Measurements from ENCODE around the gene MEGF8. TPM values are rescaled to one million over a fixed set of nuclear protein-coding genes. Genes with fewer than 3 reads are reported as not detected.

Gene MEGF8, protein sequence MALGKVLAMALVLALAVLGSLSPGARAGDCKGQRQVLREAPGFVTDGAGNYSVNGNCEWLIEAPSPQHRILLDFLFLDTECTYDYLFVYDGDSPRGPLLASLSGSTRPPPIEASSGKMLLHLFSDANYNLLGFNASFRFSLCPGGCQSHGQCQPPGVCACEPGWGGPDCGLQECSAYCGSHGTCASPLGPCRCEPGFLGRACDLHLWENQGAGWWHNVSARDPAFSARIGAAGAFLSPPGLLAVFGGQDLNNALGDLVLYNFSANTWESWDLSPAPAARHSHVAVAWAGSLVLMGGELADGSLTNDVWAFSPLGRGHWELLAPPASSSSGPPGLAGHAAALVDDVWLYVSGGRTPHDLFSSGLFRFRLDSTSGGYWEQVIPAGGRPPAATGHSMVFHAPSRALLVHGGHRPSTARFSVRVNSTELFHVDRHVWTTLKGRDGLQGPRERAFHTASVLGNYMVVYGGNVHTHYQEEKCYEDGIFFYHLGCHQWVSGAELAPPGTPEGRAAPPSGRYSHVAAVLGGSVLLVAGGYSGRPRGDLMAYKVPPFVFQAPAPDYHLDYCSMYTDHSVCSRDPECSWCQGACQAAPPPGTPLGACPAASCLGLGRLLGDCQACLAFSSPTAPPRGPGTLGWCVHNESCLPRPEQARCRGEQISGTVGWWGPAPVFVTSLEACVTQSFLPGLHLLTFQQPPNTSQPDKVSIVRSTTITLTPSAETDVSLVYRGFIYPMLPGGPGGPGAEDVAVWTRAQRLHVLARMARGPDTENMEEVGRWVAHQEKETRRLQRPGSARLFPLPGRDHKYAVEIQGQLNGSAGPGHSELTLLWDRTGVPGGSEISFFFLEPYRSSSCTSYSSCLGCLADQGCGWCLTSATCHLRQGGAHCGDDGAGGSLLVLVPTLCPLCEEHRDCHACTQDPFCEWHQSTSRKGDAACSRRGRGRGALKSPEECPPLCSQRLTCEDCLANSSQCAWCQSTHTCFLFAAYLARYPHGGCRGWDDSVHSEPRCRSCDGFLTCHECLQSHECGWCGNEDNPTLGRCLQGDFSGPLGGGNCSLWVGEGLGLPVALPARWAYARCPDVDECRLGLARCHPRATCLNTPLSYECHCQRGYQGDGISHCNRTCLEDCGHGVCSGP (N-terminal part only)
- total RNA-seq = 11.7 TPM

DNA sequence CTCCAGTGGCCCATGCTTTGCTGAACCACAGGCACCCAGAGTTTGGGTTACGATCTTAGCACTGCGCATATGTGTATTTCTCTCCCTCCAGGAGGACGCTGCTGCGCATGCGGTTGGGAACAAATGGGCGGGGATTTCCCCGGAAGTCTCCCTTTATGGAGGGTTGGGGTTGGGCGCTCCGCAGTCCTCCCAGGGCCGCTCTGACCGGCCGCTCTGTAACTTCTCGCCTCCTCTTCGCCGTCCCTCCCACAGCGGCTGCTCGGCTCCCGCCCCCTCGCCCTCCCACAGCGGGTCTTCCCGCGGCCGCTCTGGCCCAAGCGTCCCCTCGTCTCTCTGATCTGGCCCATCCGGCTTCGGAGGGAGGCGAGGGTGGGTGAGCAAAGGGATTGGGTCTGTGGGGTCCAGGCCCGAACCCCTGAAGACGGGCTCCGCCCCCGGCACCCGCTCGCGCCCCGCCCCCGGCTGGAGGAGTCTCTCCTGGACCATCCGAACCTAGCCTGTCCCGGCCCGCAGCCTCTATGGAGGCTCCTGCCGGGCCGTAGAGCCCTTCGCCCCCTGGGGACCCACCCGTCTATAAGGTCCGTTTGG, at the start of gene MEGF8:
Gene MEGF8, plus strand, starts transcription at position 328 of the 588 bp plus-strand sequence. CDS start 609 bp downstream, outside the sequence.
- peak; percentile 96 for ATAC-seq
- DNase-seq (ENCODE audit: low spot score) = peak; percentile 97

DNA sequence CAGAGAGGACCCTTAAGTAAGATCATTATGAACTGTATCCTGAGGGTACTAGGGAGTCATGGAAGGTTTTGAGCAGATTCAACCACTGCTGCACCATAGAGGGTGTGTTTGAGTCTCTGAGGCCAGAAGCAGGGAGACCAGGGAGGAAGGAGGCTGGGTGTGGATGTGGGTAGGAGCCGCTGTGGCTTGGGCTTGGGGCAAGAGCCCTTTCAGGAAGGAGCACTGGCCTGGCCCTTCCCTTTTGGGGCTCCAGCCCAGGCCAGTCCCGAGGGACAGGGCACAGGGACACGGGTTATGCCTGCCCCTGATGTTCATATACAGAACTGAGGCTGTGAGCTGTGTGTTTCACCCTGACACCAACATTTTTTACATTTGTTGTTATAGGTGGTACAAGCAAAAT, 49.2 kb upstream of the MEGF8 start:
- no peak for ATAC-seq
- DNase-seq (ENCODE audit: low spot score) = no peak

DNA sequence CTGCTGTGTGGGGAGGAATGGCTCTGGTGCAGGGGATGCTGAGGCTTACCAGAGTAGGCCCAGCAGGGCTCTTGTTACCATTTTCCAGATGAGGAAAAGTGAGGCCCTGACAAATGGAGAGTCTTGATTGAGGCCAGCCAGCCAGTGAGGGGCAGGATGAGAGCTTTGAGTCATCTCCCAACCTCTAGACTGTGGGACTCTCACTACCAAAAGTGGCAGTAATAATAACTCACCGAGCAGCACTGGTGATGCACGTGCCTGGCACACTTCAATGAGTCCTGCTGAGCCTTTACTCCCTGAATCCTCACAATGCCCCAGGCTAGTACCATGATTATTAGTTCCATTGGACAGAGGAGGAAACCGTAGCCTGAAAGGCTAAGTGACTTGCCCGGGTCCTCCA, 48.6 kb upstream of the MEGF8 start:
- DNase-seq (ENCODE audit: low spot score) = no peak

DNA sequence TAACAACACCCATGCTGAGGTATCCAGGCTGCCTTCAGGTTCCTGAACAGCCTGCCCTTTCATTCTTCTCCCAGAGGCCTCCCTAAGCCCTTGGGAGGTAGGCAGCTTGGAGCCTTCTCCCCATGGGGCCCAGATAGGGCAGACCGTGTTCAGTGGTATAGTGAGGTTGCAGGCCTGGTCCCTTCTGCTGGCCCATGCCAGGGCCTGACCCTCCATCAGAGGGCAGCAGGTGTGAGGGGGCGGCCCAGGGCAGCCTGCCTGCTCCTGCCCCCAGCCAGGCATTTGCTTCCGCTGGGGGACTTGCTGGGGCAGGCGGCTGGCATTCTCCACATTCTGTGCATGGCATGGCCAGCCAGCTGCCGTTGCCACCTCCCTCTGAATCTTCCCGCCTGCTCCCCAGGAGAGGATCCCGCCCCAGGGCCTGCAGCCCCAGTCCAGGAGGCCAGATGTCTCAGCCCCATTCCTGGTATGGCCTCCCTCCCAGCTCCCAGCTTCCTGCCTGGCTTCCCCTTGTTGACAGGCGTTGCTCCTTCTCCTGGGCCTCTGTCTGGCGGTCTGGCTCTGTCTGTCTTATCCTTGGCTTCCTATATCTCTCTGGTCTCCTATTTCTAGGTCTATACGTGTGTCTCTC, 47.5 kb upstream of the MEGF8 start:
- DNase-seq (ENCODE audit: low spot score) = no peak
- no peak for ATAC-seq

More for the DNA sequence above, 48.6 kb upstream of the MEGF8 start:
- no peak for ATAC-seq

DNA sequence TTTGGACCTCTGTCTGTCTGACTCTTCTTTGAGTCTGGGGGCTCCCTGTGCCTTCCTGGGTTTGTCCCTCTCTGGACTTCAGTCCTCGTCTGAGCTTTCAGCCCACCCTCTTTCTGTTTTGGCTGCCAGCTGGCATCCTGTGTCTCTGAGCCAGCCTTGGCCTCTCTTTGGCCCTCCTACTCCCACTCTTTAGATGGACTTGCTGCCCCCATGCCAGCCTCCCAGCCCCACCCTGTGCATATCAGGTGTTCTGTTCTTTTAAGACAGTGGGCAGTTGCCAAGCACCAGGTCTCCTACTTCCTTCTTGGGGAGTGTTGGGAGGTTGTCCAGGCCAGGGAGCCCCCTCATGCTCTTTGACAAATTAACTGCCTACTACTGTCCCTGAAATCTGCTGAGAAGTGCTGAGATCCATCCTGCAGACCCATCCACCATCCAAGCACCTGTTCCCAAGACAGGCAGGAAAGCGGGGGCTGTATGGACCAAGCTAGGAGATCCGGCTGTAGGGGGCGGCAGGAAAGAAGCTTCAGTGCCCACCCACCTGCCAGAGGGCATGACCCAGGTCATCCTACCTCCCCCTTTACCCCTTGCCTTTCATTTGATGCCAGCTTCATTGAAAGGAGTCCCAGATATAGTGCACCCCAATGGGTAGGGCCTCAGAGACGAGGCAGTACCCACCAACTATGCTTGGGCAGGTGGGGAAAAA, 46.8 kb upstream of the MEGF8 start:
- ATAC-seq = no peak

DNA sequence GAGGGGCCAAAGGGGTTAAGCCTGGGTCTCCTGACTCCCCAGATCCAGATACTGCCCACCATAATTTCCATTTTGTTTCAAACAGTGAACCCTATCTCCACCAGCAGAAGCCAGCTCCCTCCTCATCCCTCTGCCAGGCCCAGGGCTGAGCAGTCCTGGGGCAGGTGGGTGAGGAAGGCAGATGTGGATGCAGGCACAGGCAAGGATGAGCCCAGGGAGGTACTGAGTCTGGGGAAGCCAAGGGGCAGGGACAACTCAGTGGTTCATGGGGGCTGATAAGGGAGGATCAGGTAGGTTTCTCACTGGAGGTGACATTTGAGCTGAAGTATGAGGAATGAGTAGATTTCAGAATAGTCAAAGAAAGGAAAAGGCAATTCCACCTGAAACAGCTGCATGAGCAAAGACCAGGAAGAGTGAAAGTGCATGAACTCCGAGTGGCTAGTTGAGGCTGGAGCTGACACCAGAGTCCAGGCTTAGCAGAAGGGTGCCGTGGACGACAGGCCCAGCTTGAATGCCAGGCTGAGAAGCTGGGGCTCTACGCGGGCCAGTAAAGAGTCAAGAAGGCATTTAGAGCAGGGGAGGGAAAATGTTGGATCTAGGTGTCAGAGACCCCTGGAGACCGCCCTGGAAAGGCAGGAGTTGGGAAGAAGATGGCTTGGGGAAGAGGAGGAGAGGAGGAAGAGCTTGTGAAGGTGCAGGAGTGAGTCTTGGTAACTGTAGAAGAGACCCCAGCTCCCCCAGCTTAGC, 46.1 kb upstream of the MEGF8 start:
- DNase-seq (ENCODE audit: low spot score) = no peak
- ATAC-seq = no peak

More for the DNA sequence above, 46.8 kb upstream of the MEGF8 start:
- DNase-seq (ENCODE audit: low spot score) = no peak

DNA sequence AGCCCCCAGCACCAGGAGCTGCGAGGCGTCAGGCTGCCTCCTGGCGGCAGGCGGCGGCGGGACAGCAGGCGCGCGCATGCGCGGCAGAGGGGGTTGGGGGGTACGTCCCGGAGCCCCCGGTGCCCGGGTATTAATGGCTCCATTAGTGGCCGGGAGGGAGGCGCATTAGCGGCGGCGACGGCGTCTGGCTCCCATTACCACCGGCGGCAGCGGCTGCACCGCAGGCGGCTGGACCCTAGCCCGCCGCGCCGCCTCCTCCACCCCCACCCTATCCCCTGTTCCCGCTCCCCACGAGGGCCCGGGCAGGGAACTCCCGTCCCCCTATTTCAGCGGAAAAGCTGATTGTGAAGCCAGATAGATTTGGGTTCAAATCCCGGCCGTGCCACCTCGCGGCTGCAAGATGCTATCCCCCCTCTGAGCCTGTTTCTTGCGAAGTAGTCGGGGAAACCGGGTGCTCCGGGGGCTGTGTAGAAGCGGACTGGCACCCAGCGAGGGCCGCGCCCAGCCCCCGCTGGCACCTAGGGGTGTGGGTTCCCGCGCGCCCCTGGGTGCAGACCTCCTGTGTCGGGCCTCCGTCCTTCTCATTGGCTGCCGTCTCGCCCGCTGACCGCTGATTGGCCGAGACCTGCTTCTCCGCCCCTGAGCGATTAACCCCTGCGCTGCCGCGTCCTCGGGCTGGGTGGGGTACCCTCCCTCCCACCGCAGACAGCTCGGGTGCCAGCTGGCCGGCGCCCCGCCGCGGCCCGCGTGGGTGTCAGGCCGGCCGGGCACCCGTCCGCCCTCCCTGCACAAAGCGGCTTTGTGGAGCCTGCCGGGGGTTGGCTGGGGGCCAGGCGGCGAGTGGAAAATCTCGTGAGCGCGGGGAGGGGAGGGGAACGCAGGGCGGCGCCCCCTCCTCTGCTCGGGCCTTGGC, 45.3 kb upstream of the MEGF8 start:
- peak; percentile 59 for ATAC-seq
- peak; percentile 87 for DNase-seq (ENCODE audit: low spot score)

DNA sequence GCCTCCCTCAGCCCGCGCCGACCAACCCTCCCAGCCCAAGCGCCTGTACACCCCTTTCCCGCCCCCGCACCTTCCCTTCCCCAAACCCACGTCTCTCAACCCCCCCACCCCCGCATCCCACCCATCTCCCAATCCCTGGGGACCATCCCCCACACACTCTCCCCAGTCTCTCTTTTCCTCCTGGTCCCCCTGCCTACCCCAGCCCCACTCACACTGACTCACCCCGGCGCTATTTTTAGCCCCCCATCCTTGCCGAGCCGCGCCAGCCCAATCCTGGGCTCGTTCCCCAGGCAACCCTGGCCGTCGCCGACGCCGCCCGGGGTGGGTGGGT, 44.7 kb upstream of the MEGF8 start:
- DNase-seq (ENCODE audit: low spot score) = no peak
- ATAC-seq = no peak

DNA sequence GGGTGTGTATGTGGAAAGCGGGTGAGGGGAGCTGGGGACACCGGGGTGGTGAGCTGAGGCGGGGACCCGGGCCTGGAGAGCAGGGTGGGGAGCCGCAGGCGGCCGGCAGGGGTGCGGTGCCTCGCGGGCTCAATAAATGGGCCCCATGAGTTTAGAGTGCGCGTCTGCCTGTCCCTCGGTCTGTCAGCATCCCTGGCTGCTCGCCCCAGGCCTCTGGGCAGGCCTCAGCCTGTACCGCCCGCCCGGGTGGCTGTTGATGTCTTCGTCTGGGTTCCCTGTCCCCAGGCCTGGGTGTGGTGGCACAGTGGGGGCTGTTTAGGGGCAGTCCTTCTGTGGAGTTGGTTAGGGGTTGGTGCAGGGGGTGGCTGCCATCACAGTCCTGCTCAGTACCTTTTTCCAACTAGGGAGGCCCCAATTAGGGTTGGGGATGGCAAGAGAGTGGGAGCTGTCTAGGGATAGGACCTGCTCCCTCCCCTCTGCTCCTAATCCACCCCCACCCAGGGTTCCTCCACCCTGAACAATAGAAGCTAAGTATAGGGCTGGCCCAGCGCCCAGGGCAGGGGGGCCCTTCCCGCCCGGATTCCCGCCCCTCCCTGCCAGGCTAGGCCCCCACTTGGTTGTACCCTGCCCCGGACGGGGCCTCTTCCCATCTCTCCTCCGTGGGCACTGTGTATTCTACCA, 44.1 kb upstream of the MEGF8 start:
- ATAC-seq = no peak
- peak; percentile 56 for DNase-seq (ENCODE audit: low spot score)

DNA sequence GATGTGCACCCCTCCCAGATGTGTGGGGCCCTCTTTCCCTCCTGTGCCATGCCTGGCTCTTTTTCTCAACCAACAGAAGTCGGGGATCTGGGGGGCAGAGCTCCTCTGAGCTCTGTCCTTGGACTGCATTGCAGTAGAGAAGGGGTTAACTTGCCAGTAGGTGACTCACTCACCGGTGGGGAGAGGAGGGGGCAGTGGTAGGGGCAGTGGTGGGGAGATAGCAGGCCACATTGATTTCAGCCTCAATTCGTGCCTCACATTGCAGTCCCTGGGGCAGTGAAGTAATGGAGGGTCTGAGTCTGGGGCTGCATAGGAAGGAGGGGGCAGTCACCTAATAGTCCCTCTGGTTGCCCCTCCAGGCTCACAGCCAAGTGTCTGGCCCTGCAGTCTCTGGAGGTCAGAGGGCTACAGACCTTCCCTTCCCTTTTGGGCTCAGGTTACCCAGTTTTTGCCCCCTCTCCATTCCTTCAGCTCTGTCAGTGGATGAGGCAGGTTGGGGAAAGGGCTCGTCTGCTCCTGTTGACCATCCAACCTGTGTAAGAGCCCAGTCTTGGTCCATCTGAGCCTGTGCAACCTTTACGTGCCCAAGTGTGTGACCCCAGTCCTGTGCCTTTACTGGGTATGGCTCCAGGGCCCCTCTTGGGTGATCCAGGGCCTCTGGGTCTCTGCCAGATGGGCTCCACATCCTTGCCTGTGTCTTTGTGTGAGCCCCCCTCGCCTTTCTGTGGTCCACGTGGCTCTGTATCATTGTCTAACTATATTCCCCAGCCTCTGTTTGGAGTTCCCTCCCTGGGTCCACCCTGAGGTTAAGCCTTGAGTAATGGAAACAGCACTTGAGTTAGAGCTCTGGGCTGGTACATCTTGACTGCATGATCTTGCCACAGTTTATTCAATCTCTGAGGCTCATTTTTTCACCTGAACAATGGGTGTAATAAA, 43.3 kb upstream of the MEGF8 start:
- no peak for DNase-seq (ENCODE audit: low spot score)
- no peak for ATAC-seq

DNA sequence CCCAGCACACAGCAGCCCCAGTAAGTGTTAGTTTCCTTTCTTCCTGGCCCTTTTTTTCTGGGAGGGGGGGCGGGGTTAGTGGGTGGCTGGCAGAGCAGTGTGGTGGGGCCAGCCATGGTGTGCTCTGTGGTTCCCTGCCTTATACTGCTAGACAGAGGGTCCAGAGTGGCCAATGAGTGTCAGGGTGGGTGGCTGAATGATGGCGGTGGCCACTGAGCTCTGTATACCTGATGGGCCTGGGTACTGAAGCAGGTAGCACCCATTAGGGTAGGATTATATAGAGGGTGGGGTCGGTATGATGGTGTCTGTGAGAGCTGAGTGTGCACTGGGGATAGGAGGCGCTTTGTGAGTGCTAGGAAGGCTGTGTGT, 42.6 kb upstream of the MEGF8 start:
- no peak for ATAC-seq

DNA sequence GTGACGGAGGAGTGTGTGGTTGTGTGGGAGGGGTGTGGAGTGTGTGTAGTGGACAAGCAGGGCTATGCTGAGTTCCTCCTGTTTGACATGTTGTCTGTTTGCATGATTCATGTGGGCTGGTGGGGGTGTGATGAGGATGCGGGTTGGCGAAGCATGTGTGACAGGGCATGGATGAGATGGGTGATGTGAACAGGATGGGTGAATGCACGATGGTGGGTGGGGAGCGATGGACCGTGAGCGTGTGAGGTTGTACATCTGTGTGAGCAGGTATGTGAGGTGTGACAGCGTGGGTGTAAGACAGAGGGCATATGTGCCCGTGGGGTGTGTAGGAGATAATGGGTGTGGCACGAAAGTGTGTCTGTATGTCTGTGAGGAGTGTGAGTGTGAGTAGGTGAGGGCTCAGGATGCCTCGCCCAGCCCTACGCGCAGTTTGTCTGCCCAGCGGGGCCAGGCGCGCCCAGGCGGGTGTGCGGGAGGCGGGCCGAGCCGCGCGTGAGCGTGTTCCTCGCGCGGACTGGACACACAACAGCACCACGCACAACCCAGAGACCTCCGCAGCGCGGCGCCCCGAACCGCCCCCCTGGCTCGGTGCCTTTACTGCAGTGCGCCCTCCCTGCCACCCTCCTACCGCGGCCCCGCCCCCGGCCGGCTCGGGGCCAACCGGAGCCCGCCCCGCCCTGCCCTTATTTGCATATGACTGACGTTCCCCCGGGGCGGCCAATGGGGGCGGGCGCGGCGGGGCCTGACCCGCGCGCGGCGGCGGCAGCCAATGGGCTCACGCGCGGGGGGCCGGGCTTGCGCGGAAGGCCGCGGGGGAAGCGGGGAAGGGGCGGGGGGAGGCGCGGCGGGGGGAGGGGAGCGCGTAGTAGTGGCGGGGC, 42.0 kb upstream of the MEGF8 start:
- DNase-seq (ENCODE audit: low spot score) (peak; percentile 97), ATAC-seq (peak; percentile 75)

More for the DNA sequence above, 42.6 kb upstream of the MEGF8 start:
- DNase-seq (ENCODE audit: low spot score) = no peak

DNA sequence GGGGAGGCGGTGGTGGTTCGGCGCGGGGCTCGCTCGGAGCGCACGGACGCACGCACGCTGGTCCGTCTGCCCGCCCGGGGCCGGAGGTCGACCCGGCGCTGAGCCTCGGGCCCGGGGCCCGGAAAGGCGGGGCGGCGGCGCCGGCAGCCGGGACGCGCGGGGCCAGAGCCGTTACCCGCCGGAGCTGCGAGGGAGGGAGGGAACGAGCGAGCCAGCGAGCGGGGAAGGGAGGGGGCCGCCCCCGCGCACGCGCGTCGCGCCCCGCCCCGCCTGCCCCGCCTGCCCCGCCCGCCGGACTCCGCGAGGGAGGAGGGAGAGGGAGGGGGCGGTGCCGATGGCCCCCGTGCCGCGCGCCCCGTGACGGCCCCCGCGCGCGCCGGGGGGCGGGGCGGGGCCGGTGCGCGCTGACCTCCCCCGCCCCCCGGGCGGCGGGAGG, 41.4 kb upstream of the MEGF8 start:
- DNase-seq (ENCODE audit: low spot score) = peak; percentile 88
- ATAC-seq = peak; percentile 69

DNA sequence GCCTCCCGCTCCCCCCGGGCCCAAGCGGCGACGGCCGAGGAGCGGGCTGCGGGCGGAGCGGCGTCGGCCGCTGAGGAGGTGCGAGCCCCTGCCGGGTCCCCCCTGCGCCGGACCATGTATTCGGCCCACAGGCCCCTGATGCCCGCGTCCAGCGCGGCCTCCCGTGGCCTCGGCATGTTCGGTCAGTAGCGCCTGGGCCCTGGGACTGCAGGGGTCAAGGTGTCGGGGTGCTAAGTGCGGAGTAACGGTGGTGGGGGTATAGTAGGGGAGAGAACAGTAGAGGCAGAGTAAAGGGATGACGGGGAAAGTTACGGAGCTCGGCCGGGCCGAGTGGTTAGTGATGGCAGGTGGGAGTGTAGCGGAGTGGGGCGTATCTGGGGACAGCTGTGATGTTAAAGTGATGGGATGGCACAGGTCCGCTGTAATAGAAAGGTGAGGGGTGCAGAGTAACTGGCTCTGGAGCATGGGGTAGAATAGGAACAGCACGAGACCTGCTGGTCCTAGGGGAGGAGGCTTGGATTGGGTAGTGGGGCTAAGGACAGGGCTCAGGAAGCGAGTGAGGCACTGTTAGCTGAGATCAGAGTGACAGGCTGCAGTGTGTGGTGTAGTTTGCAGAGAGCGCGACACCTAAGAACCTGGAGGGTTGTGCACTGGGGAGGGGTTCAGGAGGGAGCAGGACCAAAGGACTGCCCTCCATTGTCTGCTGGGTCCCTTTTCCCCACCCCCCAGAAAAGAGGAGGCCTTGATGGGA, 40.7 kb upstream of the MEGF8 start:
- ATAC-seq (no peak), DNase-seq (ENCODE audit: low spot score) (peak; percentile 55)

DNA sequence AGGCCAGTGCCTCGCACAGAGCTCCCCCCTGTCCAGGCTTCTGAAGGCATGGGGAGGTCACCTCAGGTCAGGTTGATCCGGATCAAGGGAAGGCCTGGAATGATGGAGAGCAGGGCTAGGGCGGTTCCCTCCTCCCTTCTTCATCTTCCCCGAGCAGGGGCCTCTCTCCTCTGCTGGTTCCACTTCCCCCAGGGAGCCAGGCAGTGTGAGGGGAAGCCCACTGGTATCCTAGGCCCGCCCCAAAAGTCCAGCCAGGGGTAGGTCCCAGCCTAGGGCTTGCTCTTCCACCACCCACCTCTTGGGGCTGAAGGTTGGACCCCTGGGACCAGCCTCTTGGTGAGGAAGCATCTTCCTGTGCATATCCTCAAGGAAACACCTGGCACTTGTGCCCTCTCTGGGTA, 39.9 kb upstream of the MEGF8 start:
- DNase-seq (ENCODE audit: low spot score) (no peak), ATAC-seq (no peak)

Measured in left lobe of liver (tissue), 2 donors.